ENCODE data around the gene TMEM203.

Gene TMEM203

GRCh38 chr9:137187386-137187785, 18.1 kb downstream of the TMEM203 start:
- no peak for DNase-seq (ENCODE audit: low read depth)
- peak overlapping the region; percentile 98 for H3K4me3 ChIP-seq (ENCODE audit: low read depth, low read length)

DNA sequence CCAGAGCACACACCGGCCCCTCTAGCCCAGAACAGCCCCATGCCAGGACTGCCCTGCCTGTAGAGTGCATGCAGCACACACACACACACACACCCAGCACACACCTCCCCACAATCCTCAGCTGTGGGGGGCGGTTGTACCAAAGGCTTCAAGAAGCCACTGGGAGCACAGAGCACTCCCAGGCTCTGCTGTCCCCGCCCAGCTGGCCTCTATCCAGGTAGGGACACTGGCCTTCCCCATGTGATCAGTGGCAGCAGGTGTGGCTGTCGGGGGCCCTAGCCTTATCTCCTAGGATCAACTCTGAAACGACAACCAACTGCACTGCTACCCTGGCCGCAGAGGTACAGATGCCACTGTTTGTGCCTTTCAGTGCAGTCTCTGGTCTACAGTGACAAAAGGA, 19.1 kb downstream of the TMEM203 start:
- no peak overlapping the region for H3K4me3 ChIP-seq (ENCODE audit: low read depth, low read length)
- DNase-seq (ENCODE audit: low read depth) = no peak

- H3K4me3 ChIP-seq (ENCODE audit: low read depth, low read length) = no peak overlapping the region
- no peak for DNase-seq (ENCODE audit: low read depth)
Measured at GRCh38 chr9:137185921-137186320, 19.5 kb downstream of the TMEM203 start.

- no peak overlapping the region for H3K4me3 ChIP-seq (ENCODE audit: low read depth, low read length)
Measured at GRCh38 chr9:137184881-137185660, 20.4 kb downstream of the TMEM203 start.

DNA sequence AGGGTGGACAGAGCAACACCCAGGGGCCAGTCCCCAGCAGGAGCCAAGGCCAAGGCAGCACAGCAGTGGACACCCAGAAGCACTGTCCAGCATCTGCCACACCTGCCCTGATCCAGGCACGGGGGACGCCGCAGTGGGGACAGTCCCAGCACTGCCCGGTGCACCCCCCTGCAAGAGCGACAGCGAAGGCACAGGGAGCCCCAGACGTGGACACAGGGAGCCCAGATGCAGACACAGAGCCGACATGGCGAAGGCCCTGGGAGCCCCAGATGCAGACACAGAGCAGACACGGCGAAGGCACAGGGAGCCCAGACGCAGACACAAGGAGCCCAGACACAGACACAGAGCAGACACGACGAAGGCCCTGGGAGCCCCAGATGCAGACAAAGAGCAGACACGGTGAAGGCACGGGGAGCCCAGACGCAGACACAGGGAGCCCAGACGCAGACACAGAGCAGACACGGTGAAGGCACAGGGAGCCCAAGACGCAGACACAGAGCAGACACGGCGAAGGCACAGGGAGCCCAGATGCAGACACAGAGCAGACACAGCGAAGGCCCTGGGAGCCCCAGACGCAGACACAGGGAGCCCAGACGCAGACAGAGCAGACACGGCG, 21.4 kb downstream of the TMEM203 start:
- H3K4me3 ChIP-seq (ENCODE audit: low read depth, low read length) = no peak overlapping the region
- DNase-seq (ENCODE audit: low read depth) = no peak

More at GRCh38 chr9:137184881-137185660, 20.4 kb downstream of the TMEM203 start:
- no peak for DNase-seq (ENCODE audit: low read depth)

DNA sequence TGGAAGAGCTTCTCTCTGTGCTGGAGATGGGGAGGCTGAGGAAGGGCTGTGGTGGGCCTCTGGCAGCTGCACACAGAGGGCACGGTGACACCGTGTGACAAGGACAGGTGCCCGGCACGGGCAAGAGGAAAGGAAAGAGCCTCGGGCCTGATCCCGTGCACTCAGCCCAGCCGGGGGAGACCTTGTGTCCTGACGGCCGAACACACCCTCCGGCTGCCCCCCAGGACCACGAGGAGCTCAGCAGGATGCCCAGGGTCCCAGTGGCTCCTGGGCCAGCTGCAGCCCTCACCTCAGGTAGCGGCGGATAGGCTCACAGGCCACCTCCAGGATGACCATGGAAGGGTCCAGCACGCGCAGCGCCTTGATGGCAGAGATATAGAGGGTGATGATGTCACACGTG, 22.6 kb downstream of the TMEM203 start:
- no peak for DNase-seq (ENCODE audit: low read depth)

DNA sequence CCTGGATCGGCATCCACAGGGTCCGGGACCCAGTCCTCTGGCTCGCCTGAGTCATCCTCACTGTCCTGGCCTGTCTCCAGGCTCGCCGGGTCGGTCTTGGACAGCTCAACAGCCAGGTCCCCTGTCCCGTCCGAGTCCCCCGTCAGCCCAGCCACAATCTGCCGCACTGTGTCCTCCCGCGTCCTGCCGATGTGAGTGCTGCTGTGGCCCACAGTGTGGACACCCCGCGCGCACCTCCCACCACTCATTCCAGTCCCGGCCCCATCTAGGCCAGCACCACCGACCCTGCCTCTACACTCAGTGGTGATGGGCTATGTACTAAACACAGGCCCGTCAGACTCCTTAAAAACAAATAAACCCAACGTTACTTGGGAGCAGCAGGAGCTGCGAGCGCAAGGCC, 23.8 kb downstream of the TMEM203 start:
- H3K4me3 ChIP-seq (ENCODE audit: low read depth, low read length) = no peak overlapping the region

More for the DNA sequence above, 22.6 kb downstream of the TMEM203 start:
- H3K4me3 ChIP-seq (ENCODE audit: low read depth, low read length) = no peak overlapping the region

DNA sequence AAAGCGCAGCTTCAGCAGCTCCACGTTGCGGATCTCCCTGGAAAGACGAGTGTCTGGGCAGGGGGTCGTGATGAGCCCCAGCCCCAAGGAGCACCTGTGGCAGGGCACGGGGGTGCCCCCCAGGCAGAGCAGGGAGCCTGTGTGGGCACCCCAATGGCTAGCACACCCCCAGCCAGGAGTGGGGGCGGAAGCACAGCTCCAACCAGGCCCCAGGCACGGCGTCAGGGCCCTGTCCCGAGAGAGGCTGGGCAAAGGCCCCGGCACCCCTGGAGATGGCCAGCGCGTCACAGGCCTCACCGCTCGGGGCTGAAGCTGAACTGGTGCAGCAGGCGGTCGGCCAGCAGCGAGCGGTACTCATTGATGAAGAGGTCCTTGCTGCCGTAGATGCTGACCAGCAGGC, 25.0 kb downstream of the TMEM203 start:
- no peak for DNase-seq (ENCODE audit: low read depth)
- no peak overlapping the region for H3K4me3 ChIP-seq (ENCODE audit: low read depth, low read length)

More for the DNA sequence above, 23.8 kb downstream of the TMEM203 start:
- no peak for DNase-seq (ENCODE audit: low read depth)

DNA sequence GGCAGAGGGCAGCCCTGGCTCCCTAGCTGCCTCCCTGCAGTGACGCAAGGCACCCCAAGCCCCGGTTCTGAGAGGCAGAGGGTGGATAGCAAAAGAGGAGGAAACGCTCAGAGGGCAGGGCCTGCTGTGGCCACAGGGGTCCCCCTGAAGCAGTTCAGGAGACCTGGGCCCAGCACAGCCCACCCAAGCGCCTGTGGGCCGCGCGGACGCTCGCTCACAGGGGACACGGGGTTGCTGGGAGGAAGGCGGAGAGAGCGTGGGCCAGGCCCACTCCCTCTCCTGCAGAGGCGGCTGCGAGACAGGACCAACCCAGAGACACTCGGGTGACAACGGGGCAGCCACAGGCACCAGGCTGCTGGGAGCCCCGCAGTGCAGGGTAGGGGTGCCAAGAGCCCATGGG, 25.7 kb downstream of the TMEM203 start:
- no peak overlapping the region for H3K4me3 ChIP-seq (ENCODE audit: low read depth, low read length)
- DNase-seq (ENCODE audit: low read depth) = no peak

DNA sequence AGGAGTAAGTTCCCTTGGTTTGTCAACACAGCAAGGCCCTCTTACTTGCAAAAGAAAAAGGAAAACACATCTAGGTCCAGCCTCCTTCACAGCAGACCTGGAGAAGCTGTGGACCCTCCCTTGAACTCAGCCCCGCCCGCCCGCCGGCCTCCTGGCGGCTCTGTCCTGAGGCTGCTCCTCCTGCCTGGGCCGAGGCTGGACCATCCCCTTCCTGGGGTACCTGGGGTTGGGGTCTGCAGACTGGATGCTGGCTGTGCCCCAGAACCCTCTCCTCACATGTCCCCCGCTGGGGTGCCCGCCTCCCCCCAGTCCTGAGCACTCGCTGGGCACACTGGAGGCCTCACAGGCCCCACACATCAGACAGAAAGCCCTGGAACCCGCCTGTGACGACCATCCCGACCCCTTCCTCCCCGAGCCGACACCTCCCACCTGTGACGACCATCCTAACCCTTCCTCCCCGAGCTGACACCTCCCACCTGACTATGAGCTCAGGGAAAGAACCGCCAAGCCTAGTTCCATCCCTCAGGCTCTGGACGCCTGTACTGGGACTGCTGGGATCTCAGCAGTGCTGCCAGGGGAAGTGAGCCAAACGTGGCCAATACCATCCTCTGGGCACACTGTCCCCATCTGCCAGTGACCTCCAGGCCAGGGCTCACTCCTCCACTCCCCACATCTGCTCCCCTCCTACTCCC, 26.4 kb downstream of the TMEM203 start:
- no peak overlapping the region for H3K4me3 ChIP-seq (ENCODE audit: low read depth, low read length)
- DNase-seq (ENCODE audit: low read depth) = no peak

GRCh38 chr9:137178201-137178938, 27.1 kb downstream of the TMEM203 start:
- H3K4me3 ChIP-seq (ENCODE audit: low read depth, low read length) = no peak overlapping the region
- DNase-seq (ENCODE audit: low read depth) = no peak

DNA sequence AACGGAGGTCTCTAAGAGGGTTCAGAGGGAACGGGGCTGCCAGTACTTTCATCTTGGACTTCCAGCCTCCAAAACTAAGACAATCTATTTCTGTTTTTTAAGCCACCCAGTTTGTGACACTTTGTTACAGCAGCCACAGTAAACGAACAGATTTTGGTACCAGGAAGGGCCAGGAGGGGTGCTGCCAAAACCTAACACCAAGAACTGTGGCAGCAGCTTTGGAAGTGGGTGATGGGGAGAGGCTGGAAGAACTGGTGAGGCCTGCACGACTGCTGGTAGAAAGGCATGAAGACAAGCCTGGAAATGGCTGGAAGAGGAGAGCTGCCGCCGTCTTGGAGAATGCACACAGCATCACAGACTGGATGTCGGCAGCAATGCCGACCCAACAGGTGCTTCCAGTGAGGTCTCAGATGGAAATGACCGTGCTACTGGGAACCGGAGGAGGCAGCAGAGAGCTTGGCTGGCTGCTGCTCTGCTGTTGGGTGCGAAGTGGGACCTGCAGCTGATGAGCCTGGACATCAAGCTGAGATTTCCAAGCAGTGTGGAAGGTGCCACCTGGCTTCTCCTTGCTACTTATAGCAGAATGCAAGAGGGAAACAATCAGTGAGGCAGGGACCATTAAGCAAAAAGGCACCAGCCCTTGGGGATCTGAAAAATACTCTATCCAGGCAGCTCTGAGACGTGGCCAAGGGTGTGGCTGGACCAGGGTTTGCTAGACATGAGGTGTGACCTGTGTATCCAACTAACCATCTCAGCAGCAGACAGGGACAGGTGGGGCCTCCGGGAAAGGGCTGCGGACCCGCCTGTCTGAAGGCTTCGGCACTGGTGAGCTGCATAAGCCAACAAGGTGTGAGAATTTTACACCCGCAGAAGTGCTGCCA, 28.9 kb downstream of the TMEM203 start:
- no peak for DNase-seq (ENCODE audit: low read depth)
- no peak overlapping the region for H3K4me3 ChIP-seq (ENCODE audit: low read depth, low read length)

GRCh38 chr9:137175345-137175961, 30.0 kb downstream of the TMEM203 start:
- DNase-seq (ENCODE audit: low read depth) = no peak
- no peak overlapping the region for H3K4me3 ChIP-seq (ENCODE audit: low read depth, low read length)

DNA sequence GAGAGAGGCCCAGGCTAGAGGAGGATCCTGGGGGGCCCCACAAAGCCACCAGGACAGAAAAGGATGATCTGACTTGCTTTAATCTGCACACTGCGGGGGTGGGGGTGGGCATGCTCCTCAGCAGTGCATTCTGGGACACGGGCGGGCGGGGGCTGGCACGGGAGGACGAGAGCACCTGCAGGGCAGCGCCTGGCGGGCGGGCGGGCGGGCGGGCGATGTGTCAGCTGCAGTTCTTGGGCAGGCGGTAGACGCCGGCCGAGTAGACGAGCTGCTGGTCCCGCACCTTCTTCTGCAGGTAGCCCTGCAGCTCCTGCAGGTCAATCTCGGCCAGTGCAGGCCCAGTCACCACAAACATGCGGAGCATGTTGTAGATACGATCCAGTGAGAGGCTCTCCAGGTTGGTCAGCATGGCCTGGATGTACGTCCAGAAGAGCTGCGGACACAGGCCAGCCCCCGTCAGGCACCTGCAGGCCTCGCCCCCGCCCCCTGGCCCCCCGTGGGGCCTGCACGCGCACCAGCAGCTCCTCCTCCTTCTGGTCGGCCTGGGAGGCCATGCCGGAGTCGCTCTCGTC, 30.6 kb downstream of the TMEM203 start:
- H3K4me3 ChIP-seq (ENCODE audit: low read depth, low read length) = no peak overlapping the region
- no peak for DNase-seq (ENCODE audit: low read depth)

- H3K4me3 ChIP-seq (ENCODE audit: low read depth, low read length) = no peak overlapping the region
- DNase-seq (ENCODE audit: low read depth) = no peak
Measured at GRCh38 chr9:137173796-137174664, 31.4 kb downstream of the TMEM203 start.

DNA sequence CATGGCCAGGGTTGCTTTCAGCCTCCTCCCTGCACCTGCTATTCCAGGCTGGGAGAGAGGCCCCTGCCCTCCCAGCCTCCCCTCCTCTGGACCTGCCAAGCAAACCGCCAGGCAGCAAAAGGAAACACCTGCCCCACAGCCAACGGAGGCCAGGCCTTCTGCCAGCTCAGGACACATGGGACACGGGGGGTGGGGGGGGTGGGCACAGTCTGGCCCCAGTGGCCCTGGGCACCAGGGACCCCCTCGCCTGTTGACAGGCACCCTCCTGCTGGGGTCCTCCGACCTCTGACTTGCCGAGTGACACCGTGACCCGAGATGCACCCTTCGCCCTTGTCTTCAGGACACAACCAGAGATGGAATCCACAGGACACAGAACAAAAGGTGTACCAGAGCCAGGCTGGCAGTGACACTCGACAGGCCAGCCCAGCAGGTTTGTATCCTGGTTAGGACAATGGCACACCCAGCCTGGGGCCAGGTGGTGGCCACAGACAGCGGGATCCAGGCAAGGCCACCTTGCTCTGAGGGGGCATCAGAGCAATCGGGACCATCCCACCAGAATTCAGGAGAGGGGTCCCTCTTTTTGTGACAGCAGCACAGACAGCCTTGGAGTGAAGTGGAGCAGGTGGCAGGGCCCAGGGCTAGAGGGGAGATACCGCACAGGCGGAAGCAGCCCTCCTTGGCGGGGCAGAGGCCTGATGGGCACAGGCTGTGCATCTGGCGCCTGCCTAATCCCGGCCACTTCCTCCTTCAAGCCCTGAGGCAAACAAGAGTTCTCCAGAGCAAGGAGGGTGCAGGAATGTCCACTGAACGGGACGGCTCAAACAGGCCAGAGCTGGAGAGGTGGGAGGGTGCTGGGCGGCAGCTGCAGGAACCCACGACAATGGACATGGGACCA, 32.3 kb downstream of the TMEM203 start:
- no peak for DNase-seq (ENCODE audit: low read depth)
- H3K4me3 ChIP-seq (ENCODE audit: low read depth, low read length) = no peak overlapping the region
